Panc1 (cell line): Measurements from ENCODE around the gene TOP2A. TPM values are rescaled to one million over a fixed set of nuclear protein-coding genes. Genes with fewer than 3 reads are reported as not detected.
"Not testable (repeated sequence)": the region's sequence is repeated elsewhere in the genome, so short reads cannot be mapped to it uniquely, and the experiment has no call there.

ENCODE experiments used
- ATAC-seq: fragments of 200-7000 bp; cut with Tn5 transposase; 2 replicates; pipeline ENCODE4 v1.9.1; 2020; ENCODE audit warnings: mild to moderate bottlenecking, moderate library complexity
- BruUV-seq: library from RNA; stranded (reverse); fragments of 400-500 nt; replicated peaks from 2 replicates; lab custom pipeline; 2021; lab: Mats Ljungman, UMichigan
- CTCF ChIA-PET: fragments of 300-600 bp; sonication (Branson Sonifier 250); formaldehyde crosslinking; loops from one replicate; lab custom pipeline; 2022; ENCODE audit warnings: antibody characterized with exemption; lab: Charles Lee
- POLR2A ChIA-PET: fragments of 300-600 bp; sonication (Branson Sonifier 250); formaldehyde crosslinking; loops from one replicate; lab custom pipeline; 2022; ENCODE audit warnings: antibody characterized with exemption; lab: Charles Lee
- DNase-seq: peaks from one replicate; pipeline ENCODE4 v3.0.0-alpha.2; 2010; ENCODE audit warnings: low read depth, low spot score
- H3K27ac ChIP-seq: 2 replicates; pipeline ENCODE4 v1.5.1; 2011; ENCODE audit warnings: mild to moderate bottlenecking, low read length, inconsistent platforms
- H3K27me3 ChIP-seq: fragments of 200-500 bp; sonication (Bioruptor generic); 2 replicates; pipeline ENCODE4 v1.6.0; 2014; ENCODE audit warnings: low read length, inconsistent platforms; ENCODE audit not compliant: control insufficient read depth, insufficient read depth
- H3K36me3 ChIP-seq: fragments of 200-500 bp; sonication (Bioruptor generic); 2 replicates; pipeline ENCODE4 v1.5.1; 2014; ENCODE audit warnings: inconsistent platforms, mild to moderate bottlenecking, low read length, moderate library complexity; ENCODE audit not compliant: control insufficient read depth, insufficient read depth
- H3K4me1 ChIP-seq: 2 replicates; pipeline ENCODE4 v1.5.1; 2011; ENCODE audit warnings: inconsistent platforms, mild to moderate bottlenecking, low read length, moderate library complexity; ENCODE audit not compliant: control insufficient read depth, insufficient read depth
- H3K4me3 ChIP-seq, 2 experiments: 2 replicates each; pipeline ENCODE4 v1.5.1; 2011 to 2012; ENCODE audit warnings: low read depth in 2 of 2, low read length in 2 of 2, mild to moderate bottlenecking in 2 of 2, inconsistent platforms in 1 of 2, moderate library complexity in 1 of 2
- H3K9me3 ChIP-seq: fragments of 200-500 bp; sonication (Bioruptor generic); 2 replicates; pipeline ENCODE4 v1.5.1; 2014; ENCODE audit warnings: low read depth, mild to moderate bottlenecking, inconsistent platforms, low read length, moderate library complexity; ENCODE audit not compliant: control insufficient read depth, insufficient read depth
- POLR2AphosphoS5 ChIP-seq: IDR thresholded peaks from 2 replicates; pipeline ENCODE4 v1.6.1; 2012; ENCODE audit warnings: mild to moderate bottlenecking, low read depth, low read length, moderate library complexity
- SIN3A ChIP-seq: IDR thresholded peaks from 2 replicates; pipeline ENCODE4 v1.6.1; 2012; ENCODE audit warnings: low read depth, mild to moderate bottlenecking, low read length, moderate library complexity, borderline replicate concordance; ENCODE audit not compliant: insufficient read depth
- TCF7L2 ChIP-seq: IDR thresholded peaks from 2 replicates; pipeline ENCODE4 v1.6.1; 2011; ENCODE audit warnings: mild to moderate bottlenecking, low read depth, low read length, inconsistent platforms
- in situ Hi-C: cut with HindIII; loops from 2 replicates; pipeline ENCODE4 v1.10.0; 2016; ENCODE audit warnings: low sequenced_read_pairs, low pct_unique_long_range_greater_than_20kb
- intact Hi-C: fragments of 100-400 bp; cut with micrococcal nuclease; formaldehyde crosslinking; loops from one replicate; pipeline ENCODE4 v1.10.0; 2022; ENCODE audit not compliant: unreplicated experiment
- total RNA-seq: library from RNA; stranded (reverse); gene quantifications from one replicate; pipeline ENCODE4 v1.2.1, GENCODE V29; 2021; ENCODE audit not compliant: unreplicated experiment
- TF ChIP-seq, protein P1 (sequence below), 2 experiments: IDR thresholded peaks; 2 replicates each; pipeline ENCODE4 v1.6.1; 2011 to 2012; ENCODE audit warnings: low read depth in 2 of 2, control low read depth in 1 of 2, low read length in 1 of 2, mild to moderate bottlenecking in 1 of 2, moderate library complexity in 1 of 2; ENCODE audit not compliant: insufficient read depth in 1 of 2
- TF ChIP-seq, protein P2 (sequence below): fragments of 450-650 bp; IDR thresholded peaks from 2 replicates; pipeline ENCODE4 v1.5.1; 2017; ENCODE audit warnings: mild to moderate bottlenecking

The TOP2A gene
- total RNA-seq, 1 experiment from 2014 or later, result 230 TPM

DNA sequence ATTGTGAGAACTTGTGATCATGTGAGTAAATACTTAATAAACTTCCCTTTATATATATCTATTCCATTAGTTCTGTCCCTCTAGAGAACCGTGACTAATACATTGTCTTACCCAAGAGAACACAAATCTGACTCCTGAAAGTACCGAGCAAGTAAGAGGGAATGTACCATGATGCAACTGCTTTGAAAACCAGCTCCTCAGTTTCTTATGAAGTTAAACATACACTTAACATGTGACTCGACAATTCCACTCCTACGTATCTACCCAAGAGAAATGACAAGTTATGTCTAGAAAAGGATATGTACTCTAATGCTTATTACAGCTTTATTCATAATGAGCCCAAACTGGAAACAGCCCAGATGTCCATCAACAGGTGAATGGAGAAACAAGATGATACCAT is 44.4 kb downstream of the TOP2A start:
- Histone ChIP-seq H3K36me3 (no peaks in the 10 kb centered on the region), H3K27me3 (no peaks in the 10 kb centered on the region), H3K27ac (no peak overlapping the region), H3K4me1 (no peaks in the 10 kb centered on the region), H3K4me3 (no peak overlapping the region), H3K9me3 (no peaks in the 10 kb centered on the region)
- DNase-seq, result no peak
- in situ Hi-C loops, result no loop called here
- ChIA-PET POLR2A (no interaction called here), CTCF (no interaction called here)
- ATAC-seq, result no peak
- no TSS peak for BruUV-seq
- intact Hi-C loops, result no loop called here
- TF ChIP-seq SIN3A (no peak), TCF7L2 (no peak), POLR2AphosphoS5 (no peak)
- TF ChIP-seq, protein P1, sequence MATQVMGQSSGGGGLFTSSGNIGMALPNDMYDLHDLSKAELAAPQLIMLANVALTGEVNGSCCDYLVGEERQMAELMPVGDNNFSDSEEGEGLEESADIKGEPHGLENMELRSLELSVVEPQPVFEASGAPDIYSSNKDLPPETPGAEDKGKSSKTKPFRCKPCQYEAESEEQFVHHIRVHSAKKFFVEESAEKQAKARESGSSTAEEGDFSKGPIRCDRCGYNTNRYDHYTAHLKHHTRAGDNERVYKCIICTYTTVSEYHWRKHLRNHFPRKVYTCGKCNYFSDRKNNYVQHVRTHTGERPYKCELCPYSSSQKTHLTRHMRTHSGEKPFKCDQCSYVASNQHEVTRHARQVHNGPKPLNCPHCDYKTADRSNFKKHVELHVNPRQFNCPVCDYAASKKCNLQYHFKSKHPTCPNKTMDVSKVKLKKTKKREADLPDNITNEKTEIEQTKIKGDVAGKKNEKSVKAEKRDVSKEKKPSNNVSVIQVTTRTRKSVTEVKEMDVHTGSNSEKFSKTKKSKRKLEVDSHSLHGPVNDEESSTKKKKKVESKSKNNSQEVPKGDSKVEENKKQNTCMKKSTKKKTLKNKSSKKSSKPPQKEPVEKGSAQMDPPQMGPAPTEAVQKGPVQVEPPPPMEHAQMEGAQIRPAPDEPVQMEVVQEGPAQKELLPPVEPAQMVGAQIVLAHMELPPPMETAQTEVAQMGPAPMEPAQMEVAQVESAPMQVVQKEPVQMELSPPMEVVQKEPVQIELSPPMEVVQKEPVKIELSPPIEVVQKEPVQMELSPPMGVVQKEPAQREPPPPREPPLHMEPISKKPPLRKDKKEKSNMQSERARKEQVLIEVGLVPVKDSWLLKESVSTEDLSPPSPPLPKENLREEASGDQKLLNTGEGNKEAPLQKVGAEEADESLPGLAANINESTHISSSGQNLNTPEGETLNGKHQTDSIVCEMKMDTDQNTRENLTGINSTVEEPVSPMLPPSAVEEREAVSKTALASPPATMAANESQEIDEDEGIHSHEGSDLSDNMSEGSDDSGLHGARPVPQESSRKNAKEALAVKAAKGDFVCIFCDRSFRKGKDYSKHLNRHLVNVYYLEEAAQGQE (IDR thresholded peaks at IDR 0.05; ENCODE audit: insufficient read depth in 1 of 2, low read depth in 2 of 2, low read length in 1 of 2), result no peak

DNA sequence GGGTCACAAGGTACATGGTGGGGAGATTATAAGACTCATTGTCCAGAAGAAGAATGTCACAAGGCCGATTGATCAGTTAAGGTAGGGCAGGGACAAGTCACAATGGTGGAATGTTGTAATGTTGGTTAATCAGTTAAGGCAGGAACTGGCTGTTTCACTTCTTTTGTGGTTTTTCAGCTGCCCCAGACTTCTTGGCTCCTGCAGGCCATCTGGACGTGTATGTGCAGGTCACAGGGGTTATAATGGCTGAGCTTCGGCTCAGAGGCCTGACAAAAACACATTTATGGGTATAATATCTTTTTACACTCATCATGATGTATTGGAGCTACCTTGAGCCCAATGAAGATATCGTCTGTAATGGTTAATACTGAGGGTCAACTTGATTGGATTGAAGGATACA is 45.1 kb downstream of the TOP2A start:
- CTCF ChIA-PET, H3K4me3 ChIP-seq, BruUV-seq, H3K4me1 ChIP-seq, H3K27ac ChIP-seq, in situ Hi-C loops, intact Hi-C loops, POLR2A ChIA-PET, H3K36me3 ChIP-seq, DNase-seq, H3K9me3 ChIP-seq, H3K27me3 ChIP-seq, ATAC-seq: not testable (repeated sequence)

DNA sequence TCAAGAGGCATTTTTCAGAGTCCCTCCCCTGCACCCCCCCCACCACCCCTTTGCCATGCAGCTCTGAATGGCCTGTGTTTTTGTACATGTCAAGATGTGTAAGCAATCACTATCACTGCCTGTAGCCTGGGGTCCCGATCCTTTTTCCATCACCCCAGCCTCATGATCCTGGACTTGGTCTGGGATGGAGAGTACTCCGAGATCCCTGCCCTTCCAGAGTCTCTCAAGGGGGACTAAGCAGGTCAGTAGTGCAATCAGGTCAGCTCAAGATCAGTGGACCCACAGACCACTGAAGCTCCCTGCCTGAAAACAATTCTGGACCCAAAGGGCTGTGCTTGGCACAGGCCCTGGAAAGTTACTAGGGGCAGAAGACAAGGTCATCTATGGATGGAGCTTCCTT is 45.7 kb downstream of the TOP2A start:
- Histone ChIP-seq H3K4me1 (no peaks in the 10 kb centered on the region), H3K36me3 (no peaks in the 10 kb centered on the region), H3K4me3 (no peak overlapping the region), H3K27me3 (no peaks in the 10 kb centered on the region), H3K9me3 (no peaks in the 10 kb centered on the region), H3K27ac (no peak overlapping the region)
- DNase-seq (no peak), ATAC-seq (no peak)
- BruUV-seq, result no TSS peak
- ChIA-PET POLR2A (no interaction called here), CTCF (no interaction called here)
- intact Hi-C loops, result no loop called here
- in situ Hi-C loops, result no loop called here
- TF ChIP-seq, protein P1 (IDR thresholded peaks at IDR 0.05; ENCODE audit: insufficient read depth in 1 of 2, low read depth in 2 of 2, low read length in 1 of 2), result no peak
- TF ChIP-seq SIN3A (no peak), POLR2AphosphoS5 (no peak), TCF7L2 (no peak)
- TF ChIP-seq, protein P2, sequence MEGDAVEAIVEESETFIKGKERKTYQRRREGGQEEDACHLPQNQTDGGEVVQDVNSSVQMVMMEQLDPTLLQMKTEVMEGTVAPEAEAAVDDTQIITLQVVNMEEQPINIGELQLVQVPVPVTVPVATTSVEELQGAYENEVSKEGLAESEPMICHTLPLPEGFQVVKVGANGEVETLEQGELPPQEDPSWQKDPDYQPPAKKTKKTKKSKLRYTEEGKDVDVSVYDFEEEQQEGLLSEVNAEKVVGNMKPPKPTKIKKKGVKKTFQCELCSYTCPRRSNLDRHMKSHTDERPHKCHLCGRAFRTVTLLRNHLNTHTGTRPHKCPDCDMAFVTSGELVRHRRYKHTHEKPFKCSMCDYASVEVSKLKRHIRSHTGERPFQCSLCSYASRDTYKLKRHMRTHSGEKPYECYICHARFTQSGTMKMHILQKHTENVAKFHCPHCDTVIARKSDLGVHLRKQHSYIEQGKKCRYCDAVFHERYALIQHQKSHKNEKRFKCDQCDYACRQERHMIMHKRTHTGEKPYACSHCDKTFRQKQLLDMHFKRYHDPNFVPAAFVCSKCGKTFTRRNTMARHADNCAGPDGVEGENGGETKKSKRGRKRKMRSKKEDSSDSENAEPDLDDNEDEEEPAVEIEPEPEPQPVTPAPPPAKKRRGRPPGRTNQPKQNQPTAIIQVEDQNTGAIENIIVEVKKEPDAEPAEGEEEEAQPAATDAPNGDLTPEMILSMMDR, result no peak
